HCT116 (cell line): Measurements from ENCODE around the gene PRKRIP1. TPM values are rescaled to one million over a fixed set of nuclear protein-coding genes. Genes with fewer than 3 reads are reported as not detected.

Source experiments
- ATAC-seq: fragments of 200-7000 bp; cut with Tn5 transposase; 2 replicates; pipeline ENCODE4 v1.9.1; 2020; ENCODE audit warnings: mild to moderate bottlenecking, moderate library complexity
- BruUV-seq: library from RNA; stranded (reverse); fragments of 400-500 nt; replicated peaks from 2 replicates; lab custom pipeline; 2021; lab: Mats Ljungman, UMichigan
- CTCF ChIA-PET: fragments of 300-600 bp; sonication (Branson Sonifier 250); formaldehyde crosslinking; loops from one replicate; lab custom pipeline; 2021; ENCODE audit warnings: antibody characterized with exemption; lab: Charles Lee
- POLR2A ChIA-PET: fragments of 300-600, 350-600 bp; sonication (Branson Sonifier 250); formaldehyde crosslinking; loops from one replicate; lab custom pipeline; 2021; ENCODE audit warnings: antibody characterized with exemption; lab: Charles Lee
- RAD21 ChIA-PET, 2 experiments: fragments of 300-600 bp; sonication (Branson Sonifier 250); formaldehyde crosslinking; loops; one replicate each; lab custom pipeline; 2023; ENCODE audit warnings: low total read pairs in 2 of 2; ENCODE audit not compliant: uncharacterized antibody in 2 of 2, unreplicated experiment in 2 of 2, low non-redundant PET in 1 of 2; lab: Charles Lee
- DNase-seq: peaks from one replicate; pipeline ENCODE4 v3.0.0-alpha.2; 2010; ENCODE audit warnings: low read depth, low spot score
- H2AFZ ChIP-seq: fragments of 200-600 bp; shearing (Covaris generic), sonication (generic); 2 replicates; pipeline ENCODE4 v1.6.1; 2017; ENCODE audit warnings: low read depth, mixed run types, mixed read lengths, antibody characterized with exemption, low read length; ENCODE audit not compliant: poor library complexity, severe bottlenecking
- H3K27ac ChIP-seq: 2 replicates; pipeline ENCODE4 v1.5.1; 2012; ENCODE audit warnings: low read depth, low read length
- H3K27me3 ChIP-seq: fragments of 200-600 bp; sonication (generic); 2 replicates; pipeline ENCODE4 v1.6.1; 2016; ENCODE audit warnings: mixed run types, low read length, mixed read lengths; ENCODE audit not compliant: insufficient read depth
- H3K36me3 ChIP-seq, 2 experiments: fragments of 200-500 bp in 1 of 2; fragments of 200-600 bp in 1 of 2; sonication (Bioruptor generic) in 1 of 2; sonication (generic) in 1 of 2; 2 replicates each; pipeline versions ENCODE4 v1.5.1 to v1.6.1; 2014 to 2016; ENCODE audit warnings: low read length in 2 of 2, inconsistent platforms in 1 of 2, mixed read lengths in 1 of 2, mixed run types in 1 of 2; ENCODE audit not compliant: insufficient read depth in 2 of 2, control insufficient read depth in 1 of 2
- H3K4me1 ChIP-seq, 2 experiments: fragments of 200-600 bp in 1 of 2; sonication (generic) in 1 of 2; 2 replicates each; pipeline versions ENCODE4 v1.5.1 to v1.6.1; 2012 to 2017; ENCODE audit warnings: low read length in 2 of 2, inconsistent platforms in 1 of 2, mild to moderate bottlenecking in 1 of 2, mixed read lengths in 1 of 2, mixed run types in 1 of 2, moderate library complexity in 1 of 2; ENCODE audit not compliant: insufficient read depth in 2 of 2, control insufficient read depth in 1 of 2
- H3K4me2 ChIP-seq: fragments of 200-600 bp; sonication (generic); 2 replicates; pipeline ENCODE4 v1.6.1; 2017; ENCODE audit warnings: mixed run types, low read length, mixed read lengths
- H3K4me3 ChIP-seq, 2 experiments: fragments of 200-600 bp in 1 of 2; sonication (generic) in 1 of 2; replicated peaks in 1 of 2; 2 replicates each; pipeline ENCODE4 v1.5.1; 2011 to 2016; ENCODE audit warnings: low read length in 2 of 2, control low read depth in 1 of 2, low read depth in 1 of 2, mild to moderate bottlenecking in 1 of 2, mixed read lengths in 1 of 2, mixed run types in 1 of 2
- H3K79me2 ChIP-seq: fragments of 200-600 bp; sonication (generic); 2 replicates; pipeline ENCODE4 v1.6.1; 2017; ENCODE audit warnings: mild to moderate bottlenecking, mixed run types, low read length, moderate library complexity, mixed read lengths; ENCODE audit not compliant: insufficient read depth
- H3K9ac ChIP-seq: fragments of 200-600 bp; sonication (generic); 2 replicates; pipeline ENCODE4 v1.6.1; 2016; ENCODE audit warnings: low read length, mixed read lengths
- H3K9me2 ChIP-seq: fragments of 200-600 bp; sonication (generic), shearing (Covaris generic); 2 replicates; pipeline ENCODE4 v1.6.1; 2017; ENCODE audit warnings: mixed run types, mild to moderate bottlenecking, moderate library complexity; ENCODE audit not compliant: insufficient read depth
- H3K9me3 ChIP-seq, 2 experiments: fragments of 200-500 bp in 1 of 2; fragments of 200-600 bp in 1 of 2; sonication (Bioruptor generic) in 1 of 2; sonication (generic) in 1 of 2; 2 replicates each; pipeline ENCODE4 v1.6.1; 2014 to 2017; ENCODE audit warnings: low read length in 2 of 2, mixed read lengths in 2 of 2, inconsistent platforms in 1 of 2, low read depth in 1 of 2, mild to moderate bottlenecking in 1 of 2, mixed run types in 1 of 2, moderate library complexity in 1 of 2; ENCODE audit not compliant: control insufficient read depth in 1 of 2, insufficient read depth in 1 of 2
- H4K20me1 ChIP-seq: fragments of 200-600 bp; sonication (generic), shearing (Covaris generic); 2 replicates; pipeline ENCODE4 v1.6.1; 2017; ENCODE audit warnings: mixed run types, mild to moderate bottlenecking, moderate library complexity; ENCODE audit not compliant: insufficient read depth
- ATF3 ChIP-seq: IDR thresholded peaks from 2 replicates; pipeline ENCODE4 v1.6.1; 2012
- EZH2 ChIP-seq: fragments of 200-600 bp; sonication (generic); IDR thresholded peaks from 2 replicates; pipeline ENCODE4 v1.6.1; 2017; ENCODE audit warnings: antibody characterized with exemption, mixed run types
- EZH2phosphoT487 ChIP-seq: fragments of 200-600 bp; IDR thresholded peaks from 2 replicates; pipeline ENCODE4 v1.6.1; 2018; ENCODE audit warnings: antibody characterized with exemption, borderline replicate concordance
- FOSL1 ChIP-seq: IDR thresholded peaks from 2 replicates; pipeline ENCODE4 v1.6.1; 2012; ENCODE audit warnings: low read depth
- RAD21 ChIP-seq: IDR thresholded peaks from 2 replicates; pipeline ENCODE4 v1.6.1; 2012; ENCODE audit warnings: low read depth, mild to moderate bottlenecking
- REST ChIP-seq: IDR thresholded peaks from 2 replicates; pipeline ENCODE4 v1.6.1; 2012; ENCODE audit warnings: low read depth
- SRF ChIP-seq: IDR thresholded peaks from 2 replicates; pipeline ENCODE4 v1.6.1; 2012; ENCODE audit warnings: low read depth
- YY1 ChIP-seq: IDR thresholded peaks from 2 replicates; pipeline ENCODE4 v1.6.1; 2011; ENCODE audit warnings: low read length, low read depth, moderate library complexity, mild to moderate bottlenecking; ENCODE audit not compliant: insufficient replicate concordance; ENCODE audit errors: extremely low read depth
- ZBTB33 ChIP-seq: IDR thresholded peaks from 2 replicates; pipeline ENCODE4 v1.6.1; 2011; ENCODE audit warnings: mild to moderate bottlenecking, low read length, moderate library complexity; ENCODE audit not compliant: insufficient replicate concordance; ENCODE audit errors: extremely low read depth
- ZFX ChIP-seq: fragments of 450-650 bp; IDR thresholded peaks from 2 replicates; pipeline ENCODE4 v1.6.1; 2017
- intact Hi-C: fragments of 100-400 bp; cut with micrococcal nuclease; formaldehyde crosslinking; loops from 2 replicates; pipeline ENCODE4 v1.10.0; 2022
- total RNA-seq: library from RNA; stranded (reverse); gene quantifications from one replicate; pipeline ENCODE4 v1.2.1, GENCODE V29; 2021; ENCODE audit not compliant: unreplicated experiment

The PRKRIP1 gene
- total RNA-seq, 1 experiment from 2014 or later, result 23.0 TPM

- no peak overlapping the region for H3K9ac ChIP-seq
- TF ChIP-seq SRF (no peak), ZFX (no peak), ZBTB33 (no peak), RAD21 (no peak), YY1 (no peak), ATF3 (no peak), EZH2phosphoT487 (no peak), EZH2 (no peak), FOSL1 (no peak), REST (no peak)
- POLR2A ChIA-PET, result no interaction called here
- H3K27ac ChIP-seq, result no peak overlapping the region
- peaks cover 36% of the 10 kb centered on the region for H3K79me2 ChIP-seq
- DNase-seq, result no peak
- no TSS peak for BruUV-seq
- intact Hi-C loops, result no loop called here
- peaks cover 0 to 4% of the 10 kb centered on the region in 2 experiments; a peak in 3 of 4 replicates for H3K36me3 ChIP-seq
- no peak overlapping the region for H3K4me2 ChIP-seq
- CTCF ChIA-PET, result no interaction called here
- peaks cover 23 to 34% of the 10 kb centered on the region in 2 experiments for H3K4me1 ChIP-seq
- no peaks in the 10 kb centered on the region for H3K9me3 ChIP-seq
- no peaks in the 10 kb centered on the region for H4K20me1 ChIP-seq
- RAD21 ChIA-PET, result no interaction called here
- H3K4me3 ChIP-seq, result no peak overlapping the region
- ATAC-seq, result no peak
- no peaks in the 10 kb centered on the region for H3K9me2 ChIP-seq
- H2AFZ ChIP-seq, result no peak overlapping the region
- H3K27me3 ChIP-seq, result no peaks in the 10 kb centered on the region
These were observed 64.3 kb downstream of the PRKRIP1 start for GRCh38 chr7:102460467-102460866.
